Measurements from ENCODE around the gene TMEM183A.

Gene TMEM183A

DNA sequence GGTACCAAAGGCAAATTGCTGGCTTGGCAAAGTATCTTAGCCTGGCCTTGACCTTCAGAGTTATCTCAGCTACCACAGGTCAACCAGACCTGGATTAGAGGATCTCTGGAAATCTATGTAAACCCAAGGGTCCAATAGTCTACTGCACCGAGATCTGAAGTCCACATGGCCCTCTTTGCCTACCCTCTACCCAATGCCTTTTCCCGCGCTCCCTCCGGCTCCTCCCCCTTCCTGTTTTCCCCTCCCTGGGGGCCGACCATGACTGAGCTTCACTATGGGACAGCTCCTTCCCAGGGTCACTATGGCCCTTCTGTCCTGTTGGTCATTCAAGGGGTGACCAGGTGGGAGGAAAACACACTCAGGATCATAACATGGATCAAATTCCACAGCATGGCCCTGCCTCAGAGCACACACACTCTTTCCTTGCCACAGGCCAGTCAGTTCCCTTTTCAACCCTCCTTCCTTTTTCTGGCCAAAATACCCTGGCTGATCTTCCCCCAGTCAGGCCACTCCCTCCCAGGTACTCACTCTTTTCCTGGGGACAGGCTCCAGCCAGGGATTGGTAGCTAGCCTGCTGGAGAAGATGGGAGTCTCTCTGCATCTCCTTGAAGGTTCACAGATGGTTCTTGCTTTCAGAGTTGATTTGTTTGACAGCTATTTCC is 19.1 kb upstream of the TMEM183A start:
- H3K4me3 ChIP-seq (ENCODE audit: low read depth, low read length) = no peak overlapping the region
- no peak for TF ChIP-seq CTCF (IDR thresholded peaks at IDR 0.05; ENCODE audit: low read depth, low read length)

- H3K4me3 ChIP-seq (ENCODE audit: low read depth, low read length) = no peak overlapping the region
- no peak for TF ChIP-seq CTCF (IDR thresholded peaks at IDR 0.05; ENCODE audit: low read depth, low read length)
Measured at GRCh38 chr1:202989879-202990278, 17.3 kb upstream of the TMEM183A start.

GRCh38 chr1:202991112-202991511 is 16.1 kb upstream of the TMEM183A start:
- no peak for TF ChIP-seq CTCF (IDR thresholded peaks at IDR 0.05; ENCODE audit: low read depth, low read length)
- H3K4me3 ChIP-seq (ENCODE audit: low read depth, low read length) = no peak overlapping the region

DNA sequence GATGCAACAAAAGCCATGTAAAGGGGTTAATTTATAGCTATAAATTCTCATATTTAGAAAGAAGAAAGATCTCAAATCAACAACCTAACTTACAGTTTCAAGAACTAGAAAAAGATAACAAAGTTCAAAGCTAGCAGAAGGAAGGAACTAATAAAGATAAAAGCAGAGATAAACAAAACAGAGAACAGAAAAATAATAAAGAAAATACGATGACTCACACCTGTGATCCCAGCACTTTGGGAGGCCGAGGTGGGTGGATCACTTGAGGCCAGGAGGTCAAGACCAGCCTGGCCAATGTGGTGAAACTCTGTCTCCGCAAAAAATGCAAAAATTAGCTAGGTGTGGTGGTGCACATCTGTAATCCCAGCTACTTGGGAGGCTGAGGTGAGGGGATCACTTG is 12.4 kb upstream of the TMEM183A start:
- no peak overlapping the region for H3K4me3 ChIP-seq (ENCODE audit: low read depth, low read length)
- TF ChIP-seq CTCF (IDR thresholded peaks at IDR 0.05; ENCODE audit: low read depth, low read length) = no peak

DNA sequence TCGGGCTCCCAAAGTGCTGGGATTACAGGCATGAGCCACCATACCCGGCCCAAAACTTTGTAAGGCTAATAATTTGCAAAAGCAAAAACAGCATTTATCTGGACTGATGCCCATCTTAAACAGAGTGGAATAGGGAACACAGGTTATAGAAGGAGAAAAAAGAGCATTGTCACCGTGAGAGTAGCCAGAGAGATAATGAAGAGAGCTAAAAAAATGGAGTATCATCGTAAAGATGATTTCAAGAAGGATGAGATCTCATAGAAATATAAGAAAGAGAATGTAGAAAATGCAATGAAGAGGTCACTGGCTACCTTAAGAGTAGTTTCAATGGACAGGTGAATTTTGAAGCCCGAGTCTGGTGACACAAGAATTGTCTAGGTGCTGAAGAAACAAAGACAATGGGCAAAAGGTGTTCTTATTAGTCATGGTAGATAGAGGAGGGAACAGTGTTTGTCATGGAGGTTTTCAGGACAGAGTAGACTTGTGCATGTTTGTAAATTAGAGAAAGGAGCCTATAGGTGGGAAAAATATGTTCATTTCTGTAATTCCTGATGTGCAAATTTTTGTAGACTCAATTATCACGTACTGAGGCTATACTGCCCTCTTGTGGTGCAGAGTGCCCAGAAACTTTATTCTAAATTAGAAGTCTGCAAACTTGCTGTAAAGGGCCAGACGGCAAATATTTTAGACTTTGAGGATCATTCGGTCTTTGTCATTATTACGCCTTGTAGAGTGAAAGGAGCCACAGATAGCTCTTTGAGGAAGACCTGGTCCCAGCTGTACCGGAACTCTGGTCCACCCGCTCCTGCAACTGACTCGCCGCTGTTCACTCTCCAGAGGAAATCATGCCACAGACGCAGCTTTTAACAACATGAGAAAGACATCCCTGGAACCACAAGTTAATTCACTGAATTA is 8.1 kb upstream of the TMEM183A start:
- no peak overlapping the region for H3K4me3 ChIP-seq (ENCODE audit: low read depth, low read length)
- TF ChIP-seq CTCF (IDR thresholded peaks at IDR 0.05; ENCODE audit: low read depth, low read length) = peak; percentile 45

- no peak; the same call in 1 of the 2 replicates for TF ChIP-seq CTCF (IDR thresholded peaks at IDR 0.05; ENCODE audit: low read depth, low read length)
- no peak overlapping the region for H3K4me3 ChIP-seq (ENCODE audit: low read depth, low read length)
Measured at GRCh38 chr1:203000217-203000944, 6.8 kb upstream of the TMEM183A start.

Data from WI38 (cell line).